SH-SY5Y (cell line): ENCODE measurements around the gene EMC9.

ENCODE experiments used
- GATA2 ChIP-seq: IDR thresholded peaks from 2 replicates; pipeline ENCODE4 v1.6.1; 2011; ENCODE audit warnings: mild to moderate bottlenecking, low read depth, low read length
- GATA3 ChIP-seq: IDR thresholded peaks from 2 replicates; pipeline ENCODE4 v1.6.1; 2011; ENCODE audit warnings: low read depth, mild to moderate bottlenecking, low read length, moderate library complexity

DNA sequence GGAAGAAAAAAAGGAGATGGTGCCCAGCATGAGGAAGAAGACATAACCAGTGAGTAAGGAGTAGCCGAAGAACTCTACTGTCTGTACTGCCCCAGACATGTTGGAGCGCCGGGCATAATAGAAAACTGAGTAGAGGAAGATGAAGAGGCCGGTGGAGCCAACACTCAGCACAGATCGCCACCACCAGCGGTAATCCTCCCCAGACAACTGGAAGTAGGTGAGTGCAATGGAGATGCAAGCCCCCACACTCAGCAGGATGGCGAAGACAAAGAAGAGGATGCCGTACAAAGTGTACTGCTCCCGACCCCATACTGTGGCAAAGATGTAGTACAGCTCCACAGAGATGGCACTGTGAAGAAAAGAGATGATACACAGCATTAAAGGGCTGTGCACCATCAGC, 48.1 kb upstream of the EMC9 start:
- TF ChIP-seq GATA2 (no peak), GATA3 (no peak)
